ENCODE data around the gene CFAP251.

DNA sequence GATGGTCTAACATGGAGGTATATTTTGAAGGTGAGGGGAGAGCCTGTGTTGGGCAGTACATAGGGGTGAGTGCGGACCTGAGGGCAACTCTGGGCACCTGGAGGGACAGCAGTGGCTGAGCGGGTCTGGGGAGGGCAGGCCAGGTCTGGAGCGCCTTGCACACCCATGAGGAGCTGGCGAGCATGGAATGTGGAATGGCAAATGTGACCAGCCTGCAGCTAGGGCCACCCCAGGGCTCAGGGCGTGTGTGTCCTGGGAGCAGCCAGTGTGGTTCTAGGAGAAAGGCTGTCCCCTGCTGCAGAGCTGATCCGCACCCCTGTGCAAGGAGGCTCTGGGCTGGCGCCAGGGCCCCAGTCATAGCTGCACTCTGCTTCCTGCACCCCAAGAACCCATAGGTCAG lies 127.8 kb downstream of the CFAP251 start:
- TF ChIP-seq, protein P1, sequence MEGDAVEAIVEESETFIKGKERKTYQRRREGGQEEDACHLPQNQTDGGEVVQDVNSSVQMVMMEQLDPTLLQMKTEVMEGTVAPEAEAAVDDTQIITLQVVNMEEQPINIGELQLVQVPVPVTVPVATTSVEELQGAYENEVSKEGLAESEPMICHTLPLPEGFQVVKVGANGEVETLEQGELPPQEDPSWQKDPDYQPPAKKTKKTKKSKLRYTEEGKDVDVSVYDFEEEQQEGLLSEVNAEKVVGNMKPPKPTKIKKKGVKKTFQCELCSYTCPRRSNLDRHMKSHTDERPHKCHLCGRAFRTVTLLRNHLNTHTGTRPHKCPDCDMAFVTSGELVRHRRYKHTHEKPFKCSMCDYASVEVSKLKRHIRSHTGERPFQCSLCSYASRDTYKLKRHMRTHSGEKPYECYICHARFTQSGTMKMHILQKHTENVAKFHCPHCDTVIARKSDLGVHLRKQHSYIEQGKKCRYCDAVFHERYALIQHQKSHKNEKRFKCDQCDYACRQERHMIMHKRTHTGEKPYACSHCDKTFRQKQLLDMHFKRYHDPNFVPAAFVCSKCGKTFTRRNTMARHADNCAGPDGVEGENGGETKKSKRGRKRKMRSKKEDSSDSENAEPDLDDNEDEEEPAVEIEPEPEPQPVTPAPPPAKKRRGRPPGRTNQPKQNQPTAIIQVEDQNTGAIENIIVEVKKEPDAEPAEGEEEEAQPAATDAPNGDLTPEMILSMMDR (IDR thresholded peaks at IDR 0.05): no peak
- TF ChIP-seq POLR2A (IDR thresholded peaks at IDR 0.05; ENCODE audit: low read depth): no peak
